Amygdala (tissue), 56 donors: ENCODE results near the gene CCDC197.

ENCODE experiments used
- DNase-seq, 56 donors: peaks; one replicate each; lab custom pipeline; 2025; lab: John Stamatoyannopoulos, UW

CCDC197 gene

GRCh38 chr14:93960774-93961438 is 36.2 kb upstream of the CCDC197 start:
- no peak for DNase-seq

GRCh38 chr14:93961620-93962019 is 35.5 kb upstream of the CCDC197 start:
- DNase-seq, result no peak

- DNase-seq, result peak in 4 of 56 donors; percentile 7 to 24 (median 15)
These were observed 34.1 kb upstream of the CCDC197 start for GRCh38 chr14:93962701-93963601.

DNA sequence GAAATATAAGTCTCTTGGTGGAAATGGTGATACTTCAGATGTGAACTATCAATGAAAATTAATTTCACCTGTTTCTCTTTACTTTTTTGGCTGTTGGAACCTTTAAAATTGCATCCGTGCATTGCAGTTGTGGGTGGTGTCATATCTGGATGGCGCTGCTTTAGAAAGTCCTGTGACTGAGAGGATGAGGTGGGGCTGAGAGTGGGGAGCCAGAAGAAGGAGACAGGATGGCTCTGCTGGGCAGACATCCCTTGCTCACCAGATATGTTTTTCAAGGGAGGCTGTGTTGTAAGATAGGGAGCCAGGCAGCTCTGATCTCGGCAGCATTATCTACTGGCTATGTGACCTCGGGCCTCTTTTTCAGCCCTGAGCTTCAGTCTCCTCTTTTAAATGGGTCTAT is 33.4 kb upstream of the CCDC197 start:
- no peak for DNase-seq

DNA sequence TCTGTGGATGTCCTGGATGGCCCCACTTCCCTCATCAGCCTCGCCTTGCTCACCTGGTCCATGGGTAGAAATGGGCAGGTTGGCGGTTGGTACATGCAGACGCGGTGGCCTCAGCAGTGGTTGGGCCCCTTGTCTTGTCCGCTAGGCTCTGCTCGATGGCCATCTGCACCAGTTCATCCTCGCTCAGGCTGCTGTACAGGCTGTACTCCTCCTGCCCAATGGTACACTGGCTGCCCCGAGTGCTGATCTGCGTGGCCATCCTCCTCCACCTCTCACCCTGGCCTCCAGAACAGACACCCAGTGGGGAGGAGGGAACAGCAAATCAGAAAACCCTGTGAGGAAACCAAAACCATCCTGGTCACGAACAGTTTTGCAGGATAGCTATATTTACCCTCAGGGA is 32.8 kb upstream of the CCDC197 start:
- no peak for DNase-seq

GRCh38 chr14:93964820-93965286 is 32.2 kb upstream of the CCDC197 start:
- no peak for DNase-seq

DNA sequence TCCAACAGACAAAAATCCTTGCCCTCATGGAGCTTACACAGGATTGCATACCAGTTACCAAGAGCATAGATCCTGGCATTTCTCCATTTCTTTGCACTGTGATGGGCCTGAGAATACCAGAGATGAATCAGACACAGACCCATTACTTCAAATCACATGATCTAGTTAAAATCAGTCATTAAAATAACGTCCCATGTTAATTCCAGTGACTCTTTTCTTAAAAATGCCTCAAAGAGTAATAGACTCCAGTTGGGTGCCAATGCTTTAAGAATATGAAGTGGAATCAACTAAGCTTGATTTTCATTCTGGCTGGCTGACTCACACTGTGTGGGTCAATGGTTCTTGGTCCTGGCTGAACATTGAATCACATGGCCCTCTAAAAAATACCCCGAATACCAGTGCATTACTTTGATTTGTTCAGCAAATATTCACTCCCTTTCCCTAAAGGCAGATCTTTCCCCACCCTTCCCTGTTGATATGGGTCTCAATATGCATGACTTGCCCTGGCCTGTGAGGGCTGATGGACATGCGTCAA is 31.7 kb upstream of the CCDC197 start:
- DNase-seq, result no peak

DNA sequence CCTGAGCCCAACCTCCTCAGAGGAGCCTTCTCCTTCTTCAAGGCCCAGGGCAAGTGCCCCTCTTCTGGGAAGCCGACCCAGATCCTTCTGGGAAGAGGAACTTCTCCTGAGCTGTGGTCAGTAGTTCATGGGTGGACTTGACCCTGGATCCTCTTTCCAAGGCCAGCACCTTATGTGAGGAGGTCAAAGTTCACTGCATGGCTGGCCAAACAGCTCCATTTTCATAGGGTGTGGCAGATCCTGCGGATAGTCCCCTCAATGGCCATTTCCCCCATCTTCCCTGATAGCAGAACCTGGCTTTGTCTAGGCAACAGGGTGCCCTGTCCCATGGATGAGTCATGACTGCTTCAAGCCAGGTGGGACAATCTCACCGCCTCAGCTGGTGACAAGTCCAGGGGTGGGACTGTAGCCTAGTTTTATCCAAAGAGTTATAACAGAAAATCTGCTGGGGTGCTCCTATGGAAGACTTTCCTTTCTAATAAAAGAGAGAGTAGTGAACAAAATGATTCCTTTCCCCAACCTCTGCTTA is 31.1 kb upstream of the CCDC197 start:
- DNase-seq, result no peak

DNA sequence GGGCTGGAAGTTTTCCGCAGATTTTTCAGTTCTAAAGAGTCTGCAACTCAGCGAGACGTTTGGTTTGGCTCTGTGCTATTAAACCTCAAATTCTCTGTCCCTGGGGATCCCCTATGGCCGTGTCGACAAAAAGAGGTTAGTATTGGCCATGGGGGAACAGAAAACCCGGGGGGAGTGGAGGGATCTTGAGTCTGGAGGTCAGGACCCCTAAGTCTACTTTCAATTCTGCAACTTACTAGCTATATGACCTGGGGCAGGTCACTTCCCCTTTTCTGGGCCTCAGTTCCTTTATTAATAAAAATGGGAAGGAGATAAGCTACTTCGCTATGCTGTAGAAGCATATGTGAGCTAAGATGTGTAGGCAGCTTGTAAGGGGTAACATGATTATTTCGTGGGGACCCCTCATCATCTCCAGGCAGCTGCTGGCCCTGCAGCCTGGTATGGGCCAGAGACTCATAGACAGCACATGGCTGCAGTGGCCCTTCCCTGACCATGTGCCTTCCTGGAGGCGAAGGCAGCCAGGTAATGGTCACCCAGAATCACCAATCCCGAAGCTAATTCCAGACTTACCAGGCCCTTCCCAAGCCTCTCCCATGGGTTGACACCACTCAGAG is 29.4 kb upstream of the CCDC197 start:
- DNase-seq, result no peak

- no peak for DNase-seq
These were observed 27.8 kb upstream of the CCDC197 start for GRCh38 chr14:93969082-93969828.

- peak in 1 of 56 donors; percentile 16 for DNase-seq
These were observed 26.5 kb upstream of the CCDC197 start for GRCh38 chr14:93970585-93970964.

DNA sequence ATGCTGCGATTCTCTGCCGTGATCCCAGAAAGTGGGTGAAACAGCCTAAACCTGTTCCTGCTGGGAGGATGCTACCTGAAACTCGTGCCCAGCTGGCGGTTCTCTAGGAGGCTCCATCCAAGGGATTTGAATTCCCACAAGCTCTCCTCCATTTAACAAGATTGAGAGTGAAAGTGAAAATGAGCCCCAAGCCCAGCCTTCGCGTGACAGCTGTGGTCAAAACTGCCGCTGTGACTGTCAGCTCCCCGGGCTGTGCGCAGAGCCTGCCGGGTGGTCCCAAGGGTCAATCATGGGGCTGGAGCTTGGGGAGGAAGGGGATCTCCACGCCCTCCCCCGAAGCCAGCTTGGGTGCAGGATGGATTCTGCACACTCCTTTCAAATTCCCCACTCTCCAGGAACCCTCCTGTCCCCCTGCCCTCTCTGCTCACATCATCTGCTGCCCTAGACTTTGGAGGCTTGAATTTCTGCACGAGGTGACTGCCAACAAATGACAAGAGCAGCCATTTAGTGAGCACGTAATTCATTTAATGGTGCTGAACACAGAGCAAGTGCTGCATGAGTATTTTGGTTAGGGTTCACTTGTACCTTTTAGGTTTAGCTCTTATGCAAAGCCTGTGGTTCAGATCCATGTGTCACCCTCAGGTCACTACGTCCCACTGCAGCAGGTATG is 26.0 kb upstream of the CCDC197 start:
- no peak for DNase-seq

- no peak for DNase-seq
These were observed 25.5 kb upstream of the CCDC197 start for GRCh38 chr14:93971635-93972027.

DNA sequence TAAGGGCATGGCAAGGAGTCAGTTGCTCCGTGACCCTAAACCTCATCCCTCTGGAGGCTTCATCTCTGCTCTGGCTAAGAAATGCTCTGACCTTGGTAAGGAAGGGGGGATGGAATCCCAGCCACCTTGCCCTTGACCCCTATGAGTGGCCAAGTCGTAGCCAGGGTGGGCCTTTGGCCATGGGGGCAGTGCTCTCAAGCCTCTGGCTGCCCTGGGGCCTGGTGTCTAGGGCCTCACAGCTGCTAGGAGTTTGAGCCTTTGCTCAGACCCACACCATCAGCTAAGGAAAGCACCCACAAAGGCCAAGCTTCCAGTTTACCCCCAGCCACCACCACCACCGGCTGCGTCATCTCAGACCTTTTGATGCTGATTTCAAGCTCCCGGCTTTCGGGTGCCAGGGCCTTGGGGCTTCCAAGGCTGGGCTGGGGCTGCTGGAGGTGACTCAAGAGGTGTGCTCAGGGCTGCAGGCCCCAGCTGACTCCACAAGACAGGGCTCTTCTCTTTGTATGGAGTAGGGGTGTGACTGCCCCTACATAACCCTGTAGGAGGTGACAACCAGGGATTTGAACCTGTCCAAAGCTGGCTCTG is 24.4 kb upstream of the CCDC197 start:
- no peak for DNase-seq

DNA sequence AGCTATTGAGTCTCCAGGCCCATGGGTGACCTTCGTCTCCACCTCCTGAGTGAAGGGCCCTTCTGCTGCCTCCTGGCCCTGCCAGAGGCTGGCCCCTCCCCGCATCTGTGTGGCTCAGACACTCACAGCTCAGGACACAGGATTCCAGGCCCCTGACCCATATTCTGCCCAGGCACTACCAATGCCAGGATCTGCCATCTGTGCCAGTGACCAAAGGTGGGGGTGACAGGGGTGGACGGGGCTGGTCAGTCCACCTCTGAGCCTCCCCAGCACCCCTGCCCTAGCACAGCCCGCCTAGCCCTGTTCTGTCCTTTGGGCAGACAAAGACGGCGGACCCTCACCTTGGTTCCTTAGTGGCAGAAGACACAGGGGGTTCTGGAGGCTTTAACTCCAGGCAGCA is 23.5 kb upstream of the CCDC197 start:
- DNase-seq, result no peak

DNA sequence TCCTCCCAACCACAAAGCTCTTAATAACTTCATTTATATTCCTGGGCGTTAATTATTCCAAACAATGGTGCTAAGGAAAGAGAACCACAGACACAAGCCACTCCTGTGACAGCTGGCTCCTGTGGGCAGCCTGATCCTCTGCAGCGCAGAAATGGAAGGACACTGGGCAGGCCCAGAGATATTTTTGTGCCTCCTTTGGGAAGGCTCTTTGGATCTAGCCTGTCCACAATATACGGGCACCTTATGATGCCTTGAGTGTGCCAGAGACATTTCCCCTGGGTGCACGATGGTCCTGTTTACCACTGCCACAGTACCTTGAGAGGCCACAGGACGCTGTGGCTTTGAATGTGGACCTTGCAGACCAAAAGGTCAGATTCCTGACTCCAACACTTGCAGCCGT is 22.8 kb upstream of the CCDC197 start:
- DNase-seq, result no peak

GRCh38 chr14:93974833-93975232 is 22.3 kb upstream of the CCDC197 start:
- peak in 7 of 56 donors; percentile 15 to 51 (median 36) for DNase-seq

- peak in 2 of 56 donors; percentile 27 to 48 for DNase-seq
These were observed 21.2 kb upstream of the CCDC197 start for GRCh38 chr14:93975791-93976476.
